IMR-90 (cell line): ENCODE results near the gene RASGRP2. TPM values are rescaled to one million over a fixed set of nuclear protein-coding genes. Genes with fewer than 3 reads are reported as not detected.

ENCODE experiments used
- ATAC-seq: fragments of 200-7000 bp; cut with Tn5 transposase; 2 replicates; pipeline ENCODE4 v1.9.1; 2020; ENCODE audit warnings: low read depth, mild to moderate bottlenecking, moderate library complexity
- BruUV-seq: library from RNA; stranded (reverse); fragments of 400-500 nt; replicated peaks from 2 replicates; lab custom pipeline; 2021; lab: Mats Ljungman, UMichigan
- CTCF ChIA-PET: fragments of 300-600 bp; formaldehyde crosslinking; extraction: SDS; loops from one replicate; lab custom pipeline; 2021; ENCODE audit warnings: antibody characterized with exemption; lab: Yijun Ruan, JAX
- POLR2A ChIA-PET: fragments of 300-600 bp; sonication (Branson Sonifier 250); formaldehyde crosslinking; loops from one replicate; lab custom pipeline; 2022; ENCODE audit warnings: antibody characterized with exemption; ENCODE audit not compliant: unreplicated experiment; lab: Charles Lee
- DNase-seq: peaks from one replicate; pipeline ENCODE4 v3.0.0; 2013
- H2AFZ ChIP-seq: replicated peaks from 2 replicates; pipeline ENCODE3; 2013; ENCODE audit warnings: low read length, mild to moderate bottlenecking; ENCODE audit not compliant: poor library complexity
- H2AK5ac ChIP-seq: 2 replicates; pipeline ENCODE4 v1.6.1; 2013; ENCODE audit warnings: low read depth, low read length, inconsistent platforms
- H2AK9ac ChIP-seq: replicated peaks from 2 replicates; pipeline ENCODE3; 2013; ENCODE audit warnings: mild to moderate bottlenecking, low read depth, low read length, moderate library complexity; ENCODE audit not compliant: poor library complexity
- H2BK120ac ChIP-seq: 2 replicates; pipeline ENCODE4 v1.6.1; 2013; ENCODE audit warnings: low read depth, low read length, inconsistent platforms
- H2BK15ac ChIP-seq: 3 replicates; pipeline ENCODE4 v1.6.1; 2013; ENCODE audit warnings: low read depth, low read length, inconsistent platforms
- H2BK20ac ChIP-seq: 2 replicates; pipeline ENCODE4 v1.6.1; 2013; ENCODE audit warnings: low read depth, mild to moderate bottlenecking, inconsistent platforms, low read length, moderate library complexity
- H2BK5ac ChIP-seq: 2 replicates; pipeline ENCODE4 v1.6.1; 2013; ENCODE audit warnings: mild to moderate bottlenecking, low read depth, low read length, inconsistent platforms; ENCODE audit not compliant: poor library complexity, severe bottlenecking
- H3K14ac ChIP-seq: replicated peaks from 2 replicates; pipeline ENCODE4 v1.6.1; 2013; ENCODE audit warnings: low read depth, low read length, inconsistent platforms
- H3K18ac ChIP-seq: 2 replicates; pipeline ENCODE4 v1.6.1; 2013; ENCODE audit warnings: low read depth, low read length, control low read depth
- H3K23ac ChIP-seq: 2 replicates; pipeline ENCODE4 v1.6.1; 2013; ENCODE audit warnings: low read depth, low read length, inconsistent platforms
- H3K27ac ChIP-seq: 2 replicates; pipeline ENCODE4 v1.5.1; 2013; ENCODE audit warnings: mild to moderate bottlenecking, control low read depth, low read length; ENCODE audit not compliant: insufficient read depth
- H3K27me3 ChIP-seq: 2 replicates; pipeline ENCODE4 v1.6.1; 2013; ENCODE audit warnings: low read length; ENCODE audit not compliant: control insufficient read depth, insufficient read depth
- H3K36me3 ChIP-seq: 2 replicates; pipeline ENCODE4 v1.6.1; 2013; ENCODE audit warnings: low read length, mixed read lengths; ENCODE audit not compliant: control insufficient read depth, insufficient read depth
- H3K4ac ChIP-seq: 2 replicates; pipeline ENCODE4 v1.6.1; 2013; ENCODE audit warnings: low read depth, low read length, inconsistent platforms
- H3K4me1 ChIP-seq: 2 replicates; pipeline ENCODE4 v1.6.1; 2013; ENCODE audit warnings: low read length, mixed read lengths; ENCODE audit not compliant: control insufficient read depth, insufficient read depth
- H3K4me2 ChIP-seq: 2 replicates; pipeline ENCODE4 v1.6.1; 2013; ENCODE audit warnings: low read depth, mild to moderate bottlenecking, control low read depth, low read length, moderate library complexity
- H3K4me3 ChIP-seq: 2 replicates; pipeline ENCODE4 v1.5.1; 2013; ENCODE audit warnings: low read depth, mild to moderate bottlenecking, control low read depth, low read length, moderate library complexity; ENCODE audit not compliant: insufficient read depth
- H3K56ac ChIP-seq: 2 replicates; pipeline ENCODE4 v1.6.1; 2013; ENCODE audit warnings: low read length, inconsistent platforms; ENCODE audit not compliant: insufficient read depth; ENCODE audit errors: extremely low read depth
- H3K79me1 ChIP-seq, 2 experiments: 2 replicates each; pipeline ENCODE4 v1.6.1; 2013; ENCODE audit warnings: low read length in 2 of 2, inconsistent platforms in 1 of 2, low read depth in 1 of 2
- H3K9ac ChIP-seq: 2 replicates; pipeline ENCODE4 v1.6.1; 2013; ENCODE audit warnings: low read depth, low read length, control low read depth
- H3K9me1 ChIP-seq: 2 replicates; pipeline ENCODE4 v1.6.1; 2013; ENCODE audit warnings: low read length, inconsistent platforms; ENCODE audit not compliant: insufficient read depth
- H3K9me3 ChIP-seq: 2 replicates; pipeline ENCODE4 v1.6.1; 2013; ENCODE audit warnings: low read length; ENCODE audit not compliant: control insufficient read depth, insufficient read depth
- H4K20me1 ChIP-seq: 2 replicates; pipeline ENCODE4 v1.6.1; 2013; ENCODE audit warnings: low read length, inconsistent platforms; ENCODE audit not compliant: insufficient read depth
- H4K5ac ChIP-seq: 2 replicates; pipeline ENCODE4 v1.6.1; 2013; ENCODE audit warnings: mild to moderate bottlenecking, low read depth, low read length, control low read depth
- H4K8ac ChIP-seq, 2 experiments: 2 replicates each; pipeline ENCODE4 v1.6.1; 2013; ENCODE audit warnings: low read depth in 2 of 2, low read length in 2 of 2, control low read depth in 1 of 2, inconsistent platforms in 1 of 2
- H4K91ac ChIP-seq: 2 replicates; pipeline ENCODE4 v1.6.1; 2013; ENCODE audit warnings: low read depth, low read length, inconsistent platforms; ENCODE audit not compliant: insufficient read depth
- BHLHE40 ChIP-seq: fragments of 150-350 bp; IDR thresholded peaks from 2 replicates; pipeline ENCODE4 v1.6.1; 2016; ENCODE audit warnings: mild to moderate bottlenecking, low read depth, low read length
- CEBPB ChIP-seq: IDR thresholded peaks from 2 replicates; pipeline ENCODE4 v1.6.1; 2012; ENCODE audit warnings: low read depth, low read length, improper control_type of control experiment
- CHD1 ChIP-seq: IDR thresholded peaks from 2 replicates; pipeline ENCODE4 v1.6.1; 2012; ENCODE audit warnings: low read depth, low read length, improper control_type of control experiment
- FOS ChIP-seq: fragments of 150-350 bp; IDR thresholded peaks from 2 replicates; pipeline ENCODE4 v1.6.1; 2016; ENCODE audit warnings: low read depth, low read length
- MAFK ChIP-seq: IDR thresholded peaks from 2 replicates; pipeline ENCODE4 v1.6.1; 2012; ENCODE audit warnings: low read depth, low read length, improper control_type of control experiment
- MAZ ChIP-seq: IDR thresholded peaks from 2 replicates; pipeline ENCODE4 v1.6.1; 2012; ENCODE audit warnings: low read depth, mild to moderate bottlenecking, low read length, improper control_type of control experiment, moderate library complexity, borderline replicate concordance
- MXI1 ChIP-seq: IDR thresholded peaks from 2 replicates; pipeline ENCODE4 v1.6.1; 2012; ENCODE audit warnings: low read depth, mild to moderate bottlenecking, low read length, moderate library complexity, borderline replicate concordance
- NFE2L2 ChIP-seq: fragments of 150-350 bp; IDR thresholded peaks from 2 replicates; pipeline ENCODE4 v1.6.1; 2016; ENCODE audit warnings: low read depth, mild to moderate bottlenecking, low read length
- POLR2A ChIP-seq: IDR thresholded peaks from 2 replicates; pipeline ENCODE4 v1.6.1; 2012; ENCODE audit warnings: mild to moderate bottlenecking, low read depth, low read length
- RFX5 ChIP-seq: IDR thresholded peaks from 2 replicates; pipeline ENCODE4 v1.8.0; 2012; ENCODE audit warnings: low read depth, mild to moderate bottlenecking, low read length, moderate library complexity
- SMC3 ChIP-seq: fragments of 150-350 bp; IDR thresholded peaks from 2 replicates; pipeline ENCODE4 v1.6.1; 2016; ENCODE audit warnings: low read depth, mild to moderate bottlenecking, antibody characterized with exemption, low read length, moderate library complexity
- WGBS, 2 experiments: methylation state at CpG; one replicate each; pipeline versions ENCODE4 v1.1.5 to v1.1.7; 2013; ENCODE audit warnings: missing lambda C conversion rate in 2 of 2; ENCODE audit not compliant: insufficient read length in 1 of 2; ENCODE audit errors: extremely low coverage in 2 of 2; 5-methylcytosine and 5-hydroxymethylcytosine counted together
- dilution Hi-C: fragments of 300-500 bp; cut with HindIII; formaldehyde crosslinking; loops from one replicate; pipeline ENCODE4 v1.14.3; 2018; ENCODE audit warnings: low sequenced_read_pairs; ENCODE audit not compliant: unreplicated experiment
- in situ Hi-C: fragments of 300-500 bp; cut with MboI; formaldehyde crosslinking; loops from 3 replicates; pipeline ENCODE4 v1.14.3; 2019; ENCODE audit warnings: low sequenced_read_pairs, inconsistent platforms, mixed read lengths
- intact Hi-C: fragments of 100-400 bp; cut with micrococcal nuclease; formaldehyde crosslinking; loops from 2 replicates; pipeline ENCODE4 v1.10.0; 2022
- polyA plus RNA-seq, 3 experiments: library from polyadenylated mRNA; depleted of rRNA; stranded (reverse); fragments of >200 nt; gene quantifications; 2 replicates each; pipeline ENCODE4 v1.2.3, GENCODE V29; 2012; ENCODE audit warnings: low replicate concordance in 1 of 3
- total RNA-seq: library from RNA; depleted of rRNA; stranded (reverse); fragments of >200 nt; gene quantifications from 2 replicates; pipeline ENCODE4 v1.2.3, GENCODE V29; 2012
- TF ChIP-seq, protein P1 (sequence below): fragments of 150-350 bp; IDR thresholded peaks from 2 replicates; pipeline ENCODE4 v1.6.1; 2016; ENCODE audit warnings: low read depth, mild to moderate bottlenecking, low read length, moderate library complexity, borderline replicate concordance
- TF ChIP-seq, protein P2 (sequence below): conservative IDR thresholded peaks from 2 replicates; pipeline ENCODE4 v1.5.1; 2012; ENCODE audit warnings: mild to moderate bottlenecking, low read depth, low read length, improper control_type of control experiment
- TF ChIP-seq, protein P3 (sequence below): fragments of 150-350 bp; IDR thresholded peaks from 2 replicates; pipeline ENCODE4 v1.6.1; 2017; ENCODE audit warnings: mild to moderate bottlenecking, antibody characterized with exemption, low read length, low read depth

RASGRP2 gene
- total and polyA plus RNA-seq, 2 of the 4 experiments (the other 2 are of a cell fraction), result 1.2 TPM; not detected in 1

DNA sequence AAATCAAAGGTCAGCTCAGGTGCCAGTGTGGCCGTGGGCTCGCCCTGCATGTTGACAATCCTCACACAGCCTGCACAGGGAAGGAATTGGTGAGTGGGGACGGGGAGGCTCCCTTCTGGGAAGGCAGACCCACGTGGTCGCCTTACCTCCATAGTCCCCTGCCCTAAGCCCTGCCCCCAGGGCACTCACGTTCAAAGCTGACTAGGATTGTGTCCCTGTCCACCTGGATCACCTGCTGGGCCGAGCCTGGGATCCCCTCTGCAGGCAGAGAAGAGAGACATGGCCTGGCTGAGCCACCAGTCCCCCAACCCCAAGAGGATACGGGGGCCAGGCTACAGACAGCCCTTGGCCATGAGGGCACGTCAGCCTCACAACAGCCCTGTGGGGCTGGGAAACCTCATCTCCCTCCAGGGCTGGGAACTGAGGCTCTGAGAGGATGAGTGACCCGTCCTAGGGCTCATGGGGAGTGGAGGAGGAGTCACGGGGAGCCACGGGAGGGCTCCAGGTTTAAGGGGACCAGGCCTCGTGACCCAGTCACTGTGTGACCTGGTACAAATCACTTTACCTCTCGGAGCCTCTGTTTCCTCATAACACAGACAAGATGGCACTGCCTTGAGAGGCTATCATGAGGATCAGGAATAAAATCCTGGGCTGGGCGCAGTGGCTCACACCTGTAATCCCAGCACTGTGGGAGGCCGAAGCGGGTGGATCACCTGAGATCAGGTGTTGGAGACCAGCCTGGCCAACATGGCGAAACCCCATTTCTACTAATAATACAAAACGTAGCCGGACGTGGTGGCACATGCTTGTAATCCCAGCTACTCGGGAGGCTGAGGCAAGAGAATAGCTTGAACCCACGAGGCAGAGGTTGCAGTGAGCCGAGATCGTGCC is 46.5 kb upstream of the RASGRP2 start:
- no TSS peak for BruUV-seq
- intact Hi-C loops (no loop called here), in situ Hi-C loops (no loop called here), dilution Hi-C loops (no loop called here)
- H4K91ac ChIP-seq, result no peak overlapping the region
- H3K9me1 ChIP-seq, result no peaks in the 10 kb centered on the region
- H2AFZ ChIP-seq, result no peak overlapping the region
- DNase-seq (no peak), ATAC-seq (no peak)
- H3K4me1 ChIP-seq, result no peaks in the 10 kb centered on the region
- H3K9ac ChIP-seq, result no peak overlapping the region
- H3K36me3 ChIP-seq, result peaks cover 17% of the 10 kb centered on the region
- no peak overlapping the region for H3K4me2 ChIP-seq
- no peak overlapping the region for H3K27ac ChIP-seq
- no peak overlapping the region for H3K14ac ChIP-seq
- H2BK15ac ChIP-seq, result no peak overlapping the region
- no peak overlapping the region for H3K18ac ChIP-seq
- no peak overlapping the region for H4K5ac ChIP-seq
- no peaks in the 10 kb centered on the region for H3K79me1 ChIP-seq
- H3K9me3 ChIP-seq, result no peaks in the 10 kb centered on the region
- H2BK20ac ChIP-seq, result no peak overlapping the region
- H2BK5ac ChIP-seq, result no peak overlapping the region
- ChIA-PET CTCF (interaction anchor here (0.8 to 1.2 kb wide), 2 partner anchors 9 to 60 kb away, joined by 3 read pairs; no protein-coding TSS in a partner anchor), POLR2A (no interaction called here)
- no peaks in the 10 kb centered on the region for H4K20me1 ChIP-seq
- peak overlapping the region; percentile 65 for H2AK9ac ChIP-seq
- H3K4me3 ChIP-seq, result no peak overlapping the region
- no peaks in the 10 kb centered on the region for H3K27me3 ChIP-seq
- no peak overlapping the region for H4K8ac ChIP-seq
- no peak overlapping the region for H2AK5ac ChIP-seq
- H3K4ac ChIP-seq, result no peak overlapping the region
- H2BK120ac ChIP-seq, result no peak overlapping the region
- WGBS, 2 experiments, result 94% methylated on average over 5 of the region's 25 CpGs; no CpG with 5 or more reads in 1 of the 2 experiments
- H3K23ac ChIP-seq, result no peak overlapping the region
- no peak overlapping the region for H3K56ac ChIP-seq
- TF ChIP-seq CEBPB (no peak), MAZ (no peak), FOS (no peak), POLR2A (no peak), BHLHE40 (no peak), RFX5 (no peak), SMC3 (no peak), CHD1 (no peak), NFE2L2 (no peak), MAFK (no peak), MXI1 (no peak)
- TF ChIP-seq, protein P1, sequence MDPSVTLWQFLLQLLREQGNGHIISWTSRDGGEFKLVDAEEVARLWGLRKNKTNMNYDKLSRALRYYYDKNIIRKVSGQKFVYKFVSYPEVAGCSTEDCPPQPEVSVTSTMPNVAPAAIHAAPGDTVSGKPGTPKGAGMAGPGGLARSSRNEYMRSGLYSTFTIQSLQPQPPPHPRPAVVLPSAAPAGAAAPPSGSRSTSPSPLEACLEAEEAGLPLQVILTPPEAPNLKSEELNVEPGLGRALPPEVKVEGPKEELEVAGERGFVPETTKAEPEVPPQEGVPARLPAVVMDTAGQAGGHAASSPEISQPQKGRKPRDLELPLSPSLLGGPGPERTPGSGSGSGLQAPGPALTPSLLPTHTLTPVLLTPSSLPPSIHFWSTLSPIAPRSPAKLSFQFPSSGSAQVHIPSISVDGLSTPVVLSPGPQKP, result no peak
- TF ChIP-seq, protein P2, sequence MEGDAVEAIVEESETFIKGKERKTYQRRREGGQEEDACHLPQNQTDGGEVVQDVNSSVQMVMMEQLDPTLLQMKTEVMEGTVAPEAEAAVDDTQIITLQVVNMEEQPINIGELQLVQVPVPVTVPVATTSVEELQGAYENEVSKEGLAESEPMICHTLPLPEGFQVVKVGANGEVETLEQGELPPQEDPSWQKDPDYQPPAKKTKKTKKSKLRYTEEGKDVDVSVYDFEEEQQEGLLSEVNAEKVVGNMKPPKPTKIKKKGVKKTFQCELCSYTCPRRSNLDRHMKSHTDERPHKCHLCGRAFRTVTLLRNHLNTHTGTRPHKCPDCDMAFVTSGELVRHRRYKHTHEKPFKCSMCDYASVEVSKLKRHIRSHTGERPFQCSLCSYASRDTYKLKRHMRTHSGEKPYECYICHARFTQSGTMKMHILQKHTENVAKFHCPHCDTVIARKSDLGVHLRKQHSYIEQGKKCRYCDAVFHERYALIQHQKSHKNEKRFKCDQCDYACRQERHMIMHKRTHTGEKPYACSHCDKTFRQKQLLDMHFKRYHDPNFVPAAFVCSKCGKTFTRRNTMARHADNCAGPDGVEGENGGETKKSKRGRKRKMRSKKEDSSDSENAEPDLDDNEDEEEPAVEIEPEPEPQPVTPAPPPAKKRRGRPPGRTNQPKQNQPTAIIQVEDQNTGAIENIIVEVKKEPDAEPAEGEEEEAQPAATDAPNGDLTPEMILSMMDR, result no peak
- TF ChIP-seq, protein P3, sequence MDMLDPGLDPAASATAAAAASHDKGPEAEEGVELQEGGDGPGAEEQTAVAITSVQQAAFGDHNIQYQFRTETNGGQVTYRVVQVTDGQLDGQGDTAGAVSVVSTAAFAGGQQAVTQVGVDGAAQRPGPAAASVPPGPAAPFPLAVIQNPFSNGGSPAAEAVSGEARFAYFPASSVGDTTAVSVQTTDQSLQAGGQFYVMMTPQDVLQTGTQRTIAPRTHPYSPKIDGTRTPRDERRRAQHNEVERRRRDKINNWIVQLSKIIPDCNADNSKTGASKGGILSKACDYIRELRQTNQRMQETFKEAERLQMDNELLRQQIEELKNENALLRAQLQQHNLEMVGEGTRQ, result no peak
